Fibroblast of skin of back (primary cell): ENCODE measurements around the gene ZKSCAN3.
"Not testable (repeated sequence)": the region's sequence is repeated elsewhere in the genome, so short reads cannot be mapped to it uniquely, and the experiment has no call there.

ENCODE experiments used
- DNase-seq: peaks from one replicate; pipeline ENCODE4 v3.0.0-alpha.2; 2013

ZKSCAN3 gene

GRCh38 chr6:28377879-28378278 is 28.1 kb downstream of the ZKSCAN3 start:
- DNase-seq = no peak

GRCh38 chr6:28378644-28379043 is 28.9 kb downstream of the ZKSCAN3 start:
- no peak for DNase-seq

- no peak for DNase-seq
These were observed 30.6 kb downstream of the ZKSCAN3 start for GRCh38 chr6:28380381-28380780.

GRCh38 chr6:28383235-28384142 is 33.7 kb downstream of the ZKSCAN3 start:
- peak; percentile 58 for DNase-seq

- no peak for DNase-seq
These were observed 34.4 kb downstream of the ZKSCAN3 start for GRCh38 chr6:28384143-28384533.

- no peak for DNase-seq
These were observed 40.9 kb downstream of the ZKSCAN3 start for GRCh38 chr6:28390688-28391087.

GRCh38 chr6:28393912-28394662 is 44.3 kb downstream of the ZKSCAN3 start:
- DNase-seq = peak; percentile 12

- no peak for DNase-seq
These were observed 46.2 kb downstream of the ZKSCAN3 start for GRCh38 chr6:28395918-28396317.

GRCh38 chr6:28399350-28400121 is 49.8 kb downstream of the ZKSCAN3 start, which contains the start of gene ZSCAN12:
TSS of gene ZSCAN12 (minus strand) at chr6:28399747. CDS start at chr6:28398405, 1,342 bp downstream.
- peak; percentile 89 for DNase-seq

GRCh38 chr6:28400122-28400451 is 50.3 kb downstream of the ZKSCAN3 start:
- no peak for DNase-seq

- peak; percentile 46 for DNase-seq
These were observed 51.4 kb downstream of the ZKSCAN3 start for GRCh38 chr6:28401172-28401571.

- DNase-seq = no peak
These were observed 52.5 kb downstream of the ZKSCAN3 start for GRCh38 chr6:28402197-28402596.

GRCh38 chr6:28403923-28404322 is 54.2 kb downstream of the ZKSCAN3 start:
- DNase-seq = not testable (repeated sequence)

- no peak for DNase-seq
These were observed 57.7 kb downstream of the ZKSCAN3 start for GRCh38 chr6:28407401-28407800.

- no peak for DNase-seq
These were observed 58.5 kb downstream of the ZKSCAN3 start for GRCh38 chr6:28408076-28408802.

- no peak for DNase-seq
These were observed 61.0 kb downstream of the ZKSCAN3 start for GRCh38 chr6:28410767-28411166.

- DNase-seq = no peak
These were observed 63.9 kb downstream of the ZKSCAN3 start for GRCh38 chr6:28413681-28414080.
